ENCODE results near the gene CAPN3.

CAPN3 gene

DNA sequence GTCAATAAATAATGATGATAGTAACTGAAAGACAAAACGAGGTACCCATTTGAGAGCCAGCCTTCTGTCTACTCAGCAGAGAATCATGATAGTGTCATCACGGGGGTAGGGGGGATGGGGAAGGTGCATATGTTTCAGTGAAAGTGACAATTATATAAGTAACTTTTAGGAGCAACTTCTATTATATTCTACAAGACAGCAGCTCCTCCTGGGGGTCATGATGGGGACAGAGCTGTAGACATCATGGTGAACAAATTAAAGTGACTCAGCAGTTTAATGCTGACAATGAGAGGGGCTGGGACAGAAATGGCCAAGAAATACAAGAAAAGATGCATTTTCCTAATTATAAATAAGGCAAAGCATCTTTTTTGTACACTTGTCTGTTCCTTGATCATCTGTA lies 11.8 kb downstream of the CAPN3 start:
- no peaks in the 10 kb centered on the region for H4K20me1 ChIP-seq (ENCODE audit: insufficient read depth, low read length)
- no peaks in the 10 kb centered on the region for H3K79me2 ChIP-seq (ENCODE audit: low read length)
- H3K4me2 ChIP-seq (ENCODE audit: low read length): no peak overlapping the region
- H3K4me1 ChIP-seq (ENCODE audit: low read length): no peaks in the 10 kb centered on the region
- no peak overlapping the region for H3K27ac ChIP-seq (ENCODE audit: low read length)
- H3K9me3 ChIP-seq (ENCODE audit: insufficient read depth, low read length): no peaks in the 10 kb centered on the region
- H3K27me3 ChIP-seq (ENCODE audit: low read depth, low read length): no peaks in the 10 kb centered on the region
- H3K36me3 ChIP-seq (replicated peaks; ENCODE audit: low read depth, low read length): no peaks in the 10 kb centered on the region
- no peak for TF ChIP-seq EZH2phosphoT487 (IDR thresholded peaks at IDR 0.05; ENCODE audit: low read depth)
- TF ChIP-seq, protein P1, sequence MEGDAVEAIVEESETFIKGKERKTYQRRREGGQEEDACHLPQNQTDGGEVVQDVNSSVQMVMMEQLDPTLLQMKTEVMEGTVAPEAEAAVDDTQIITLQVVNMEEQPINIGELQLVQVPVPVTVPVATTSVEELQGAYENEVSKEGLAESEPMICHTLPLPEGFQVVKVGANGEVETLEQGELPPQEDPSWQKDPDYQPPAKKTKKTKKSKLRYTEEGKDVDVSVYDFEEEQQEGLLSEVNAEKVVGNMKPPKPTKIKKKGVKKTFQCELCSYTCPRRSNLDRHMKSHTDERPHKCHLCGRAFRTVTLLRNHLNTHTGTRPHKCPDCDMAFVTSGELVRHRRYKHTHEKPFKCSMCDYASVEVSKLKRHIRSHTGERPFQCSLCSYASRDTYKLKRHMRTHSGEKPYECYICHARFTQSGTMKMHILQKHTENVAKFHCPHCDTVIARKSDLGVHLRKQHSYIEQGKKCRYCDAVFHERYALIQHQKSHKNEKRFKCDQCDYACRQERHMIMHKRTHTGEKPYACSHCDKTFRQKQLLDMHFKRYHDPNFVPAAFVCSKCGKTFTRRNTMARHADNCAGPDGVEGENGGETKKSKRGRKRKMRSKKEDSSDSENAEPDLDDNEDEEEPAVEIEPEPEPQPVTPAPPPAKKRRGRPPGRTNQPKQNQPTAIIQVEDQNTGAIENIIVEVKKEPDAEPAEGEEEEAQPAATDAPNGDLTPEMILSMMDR (IDR thresholded peaks at IDR 0.05; ENCODE audit: low read depth, low read length): peak; percentile 26
- no peak overlapping the region for H2AFZ ChIP-seq (ENCODE audit: low read depth, low read length)
- no peak overlapping the region for H3K4me3 ChIP-seq (ENCODE audit: low read length)
- no peak overlapping the region for H3K9ac ChIP-seq (ENCODE audit: low read length)

DNA sequence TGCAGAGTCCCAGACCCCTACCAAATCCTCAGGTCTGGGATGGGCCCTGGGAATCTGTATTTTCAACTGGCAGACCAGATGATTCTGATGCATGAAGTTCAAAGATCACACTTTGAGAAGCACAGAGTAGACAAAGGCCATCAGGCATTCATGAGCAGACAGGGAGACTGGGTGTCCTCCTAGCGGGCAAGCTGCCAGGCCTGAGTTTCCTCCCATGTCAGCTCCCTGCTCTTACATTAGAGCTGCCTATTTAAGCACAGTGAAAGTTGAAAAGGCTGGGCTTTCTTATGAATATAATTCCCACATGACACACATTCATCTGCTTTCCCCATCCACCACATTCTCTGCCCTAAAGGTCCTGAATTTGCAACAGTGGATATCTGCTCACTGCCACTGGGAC lies 14.0 kb downstream of the CAPN3 start:
- no peaks in the 10 kb centered on the region for H4K20me1 ChIP-seq (ENCODE audit: insufficient read depth, low read length)
- no peak overlapping the region for H3K4me2 ChIP-seq (ENCODE audit: low read length)
- no peaks in the 10 kb centered on the region for H3K27me3 ChIP-seq (ENCODE audit: low read depth, low read length)
- no peak overlapping the region for H3K9ac ChIP-seq (ENCODE audit: low read length)
- H3K27ac ChIP-seq (ENCODE audit: low read length): no peak overlapping the region
- H3K4me1 ChIP-seq (ENCODE audit: low read length): no peaks in the 10 kb centered on the region
- no peaks in the 10 kb centered on the region for H3K9me3 ChIP-seq (ENCODE audit: insufficient read depth, low read length)
- no peaks in the 10 kb centered on the region for H3K36me3 ChIP-seq (replicated peaks; ENCODE audit: low read depth, low read length)
- H2AFZ ChIP-seq (ENCODE audit: low read depth, low read length): no peak overlapping the region
- H3K4me3 ChIP-seq (ENCODE audit: low read length): no peak overlapping the region
- no peaks in the 10 kb centered on the region for H3K79me2 ChIP-seq (ENCODE audit: low read length)
- no peak for TF ChIP-seq EZH2phosphoT487 (IDR thresholded peaks at IDR 0.05; ENCODE audit: low read depth)
- TF ChIP-seq, protein P1 (IDR thresholded peaks at IDR 0.05; ENCODE audit: low read depth, low read length): no peak

DNA sequence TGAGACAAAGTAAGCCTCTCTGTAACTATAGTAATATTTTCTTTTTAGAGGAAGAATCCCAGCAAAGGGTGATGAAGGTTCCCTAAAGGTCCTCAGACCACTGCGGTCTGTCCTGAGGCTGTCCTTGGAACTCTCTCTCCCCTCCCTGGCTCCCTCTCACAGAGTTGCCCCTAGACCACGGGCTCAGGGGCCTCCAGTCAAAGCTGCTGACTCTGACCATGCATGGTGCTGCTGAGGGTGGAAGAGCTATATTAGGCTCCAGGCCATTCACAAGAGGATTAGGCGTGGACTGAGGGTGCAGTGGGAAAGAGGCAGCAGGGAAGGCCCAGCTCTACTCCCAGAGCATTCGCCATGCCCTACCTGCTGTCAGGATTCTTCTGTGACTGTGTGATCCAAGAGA lies 14.6 kb downstream of the CAPN3 start:
- Histone ChIP-seq H4K20me1 (ENCODE audit: insufficient read depth, low read length) (no peaks in the 10 kb centered on the region), H3K27me3 (ENCODE audit: low read depth, low read length) (no peaks in the 10 kb centered on the region), H3K4me1 (ENCODE audit: low read length) (no peaks in the 10 kb centered on the region), H3K9ac (ENCODE audit: low read length) (no peak overlapping the region), H3K4me3 (ENCODE audit: low read length) (no peak overlapping the region), H3K27ac (ENCODE audit: low read length) (no peak overlapping the region), H2AFZ (ENCODE audit: low read depth, low read length) (no peak overlapping the region), H3K79me2 (ENCODE audit: low read length) (no peaks in the 10 kb centered on the region), H3K9me3 (ENCODE audit: insufficient read depth, low read length) (no peaks in the 10 kb centered on the region), H3K4me2 (ENCODE audit: low read length) (no peak overlapping the region), H3K36me3 (replicated peaks; ENCODE audit: low read depth, low read length) (no peaks in the 10 kb centered on the region)
- TF ChIP-seq, protein P1 (IDR thresholded peaks at IDR 0.05; ENCODE audit: low read depth, low read length): no peak
- TF ChIP-seq EZH2phosphoT487 (IDR thresholded peaks at IDR 0.05; ENCODE audit: low read depth): no peak

DNA sequence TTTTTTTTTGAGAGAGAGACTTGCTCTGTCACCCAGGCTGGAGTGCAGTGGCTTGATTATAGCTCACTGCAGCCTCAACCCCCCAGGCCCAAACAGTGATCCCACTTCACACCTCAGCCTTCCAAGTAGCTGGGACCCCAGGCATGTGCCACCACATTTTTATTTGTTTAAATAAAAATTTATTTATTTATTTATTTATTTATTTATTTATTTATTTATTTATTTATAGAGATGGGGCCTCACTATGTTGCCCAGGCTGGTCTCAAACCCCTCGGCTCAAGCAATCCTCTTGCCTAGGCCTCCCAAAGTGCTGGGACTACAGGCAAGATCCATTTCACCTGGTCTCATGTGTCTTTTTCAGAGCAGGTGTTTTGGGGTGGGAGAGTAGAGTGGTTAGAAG lies 15.5 kb downstream of the CAPN3 start:
- no peaks in the 10 kb centered on the region for H4K20me1 ChIP-seq (ENCODE audit: insufficient read depth, low read length)
- no peaks in the 10 kb centered on the region for H3K9me3 ChIP-seq (ENCODE audit: insufficient read depth, low read length)
- H2AFZ ChIP-seq (ENCODE audit: low read depth, low read length): no peak overlapping the region
- H3K36me3 ChIP-seq (replicated peaks; ENCODE audit: low read depth, low read length): no peaks in the 10 kb centered on the region
- H3K27ac ChIP-seq (ENCODE audit: low read length): no peak overlapping the region
- no peaks in the 10 kb centered on the region for H3K4me1 ChIP-seq (ENCODE audit: low read length)
- TF ChIP-seq EZH2phosphoT487 (IDR thresholded peaks at IDR 0.05; ENCODE audit: low read depth): no peak
- TF ChIP-seq, protein P1 (IDR thresholded peaks at IDR 0.05; ENCODE audit: low read depth, low read length): no peak
- no peaks in the 10 kb centered on the region for H3K27me3 ChIP-seq (ENCODE audit: low read depth, low read length)
- no peaks in the 10 kb centered on the region for H3K79me2 ChIP-seq (ENCODE audit: low read length)
- H3K9ac ChIP-seq (ENCODE audit: low read length): no peak overlapping the region
- no peak overlapping the region for H3K4me2 ChIP-seq (ENCODE audit: low read length)
- H3K4me3 ChIP-seq (ENCODE audit: low read length): no peak overlapping the region
